ENCODE results near the gene GOLGA5. TPM values are rescaled to one million over a fixed set of nuclear protein-coding genes. Genes with fewer than 3 reads are reported as not detected.
"Not testable (repeated sequence)": the region's sequence is repeated elsewhere in the genome, so short reads cannot be mapped to it uniquely, and the experiment has no call there.

The GOLGA5 gene
- total RNA-seq, 2 donors from 2014 or later: 42.2 to 44.1 TPM

GRCh38 chr14:92770484-92770883, 23.6 kb upstream of the GOLGA5 start:
- no peak for ATAC-seq
- intact Hi-C loops (cut with DNase I, micrococcal nuclease): no loop called here

GRCh38 chr14:92774572-92774971, 19.5 kb upstream of the GOLGA5 start:
- no peak for ATAC-seq
- DNase-seq: no peak
- intact Hi-C loops (cut with DNase I, micrococcal nuclease): no loop called here

More at GRCh38 chr14:92770484-92770883, 23.6 kb upstream of the GOLGA5 start:
- DNase-seq: no peak

GRCh38 chr14:92775292-92775691, 18.8 kb upstream of the GOLGA5 start:
- intact Hi-C loops (cut with DNase I, micrococcal nuclease); DNase-seq: not testable (repeated sequence)
- ATAC-seq: peak; percentile 75

GRCh38 chr14:92778868-92779565, 15.1 kb upstream of the GOLGA5 start:
- ATAC-seq; DNase-seq; intact Hi-C loops (cut with DNase I, micrococcal nuclease): not testable (repeated sequence)

- intact Hi-C loops (cut with DNase I, micrococcal nuclease): loop anchor here (5.0 to 10.0 kb wide), 3 partner anchors 63 to 646 kb away; no protein-coding TSS in a partner anchor
- DNase-seq (no peak), ATAC-seq (no peak)
Measured at GRCh38 chr14:92780444-92781232, 13.5 kb upstream of the GOLGA5 start.

- intact Hi-C loops (cut with DNase I, micrococcal nuclease): loop anchor here (5.0 to 10.0 kb wide), 3 partner anchors 64 to 647 kb away; no protein-coding TSS in a partner anchor
- ATAC-seq (no peak), DNase-seq (no peak)
Measured at GRCh38 chr14:92781350-92781749, 12.8 kb upstream of the GOLGA5 start.

GRCh38 chr14:92783813-92784431, 10.2 kb upstream of the GOLGA5 start:
- no peak for DNase-seq
- ATAC-seq: peak; percentile 86
- intact Hi-C loops (cut with DNase I, micrococcal nuclease): loop anchor here (1.0 to 10.0 kb wide), 4 partner anchors 37 to 649 kb away; no protein-coding TSS in a partner anchor

GRCh38 chr14:92785667-92786426, 8.3 kb upstream of the GOLGA5 start:
- ATAC-seq: peak; percentile 31
- intact Hi-C loops (cut with DNase I, micrococcal nuclease): loop anchor here (10.0 kb wide), 2 partner anchors 71 to 651 kb away; no protein-coding TSS in a partner anchor
- no peak for DNase-seq

GRCh38 chr14:92786427-92786756, 7.7 kb upstream of the GOLGA5 start:
- no peak for DNase-seq
- no peak for ATAC-seq
- intact Hi-C loops (cut with DNase I, micrococcal nuclease): loop anchor here (10.0 kb wide), 2 partner anchors 72 to 652 kb away; no protein-coding TSS in a partner anchor

GRCh38 chr14:92787554-92787953, 6.6 kb upstream of the GOLGA5 start:
- ATAC-seq: no peak
- no peak for DNase-seq
- intact Hi-C loops (cut with DNase I, micrococcal nuclease): loop anchor here (10.0 kb wide), 2 partner anchors 73 to 653 kb away; no protein-coding TSS in a partner anchor

- intact Hi-C loops (cut with DNase I, micrococcal nuclease): loop anchor here (10.0 kb wide), 2 partner anchors 75 to 655 kb away; no protein-coding TSS in a partner anchor
- DNase-seq: no peak
- ATAC-seq: no peak
Measured at GRCh38 chr14:92789457-92790089, 4.5 kb upstream of the GOLGA5 start.

GRCh38 chr14:92792885-92793284, 1.2 kb upstream of the GOLGA5 start:
- intact Hi-C loops (cut with DNase I, micrococcal nuclease): no loop called here
- ATAC-seq (no peak), DNase-seq (no peak)

- intact Hi-C loops (cut with DNase I, micrococcal nuclease): no loop called here
- DNase-seq (no peak), ATAC-seq (peak; percentile 12)
Measured at GRCh38 chr14:92794547-92794941, 439 bp downstream of the GOLGA5 start.

GRCh38 chr14:92794961-92795360, 856 bp downstream of the GOLGA5 start:
- DNase-seq: no peak
- intact Hi-C loops (cut with DNase I, micrococcal nuclease): no loop called here
- ATAC-seq: no peak

GRCh38 chr14:92797935-92798653, 4.0 kb downstream of the GOLGA5 start:
- no peak for ATAC-seq
- intact Hi-C loops (cut with DNase I, micrococcal nuclease): no loop called here
- no peak for DNase-seq

GRCh38 chr14:92798811-92799210, 4.7 kb downstream of the GOLGA5 start:
- ATAC-seq (no peak), DNase-seq (no peak)
- intact Hi-C loops (cut with DNase I, micrococcal nuclease): no loop called here

GRCh38 chr14:92800012-92800411, 5.9 kb downstream of the GOLGA5 start:
- DNase-seq (no peak), ATAC-seq (no peak)

GRCh38 chr14:92800525-92800924, 6.4 kb downstream of the GOLGA5 start:
- intact Hi-C loops (cut with DNase I, micrococcal nuclease): no loop called here
- no peak for DNase-seq
- no peak for ATAC-seq

More at GRCh38 chr14:92800012-92800411, 5.9 kb downstream of the GOLGA5 start:
- intact Hi-C loops (cut with DNase I, micrococcal nuclease): no loop called here
